GM10847 (cell line): Measurements from ENCODE around the gene GPC5.

Experiments
- POLR2A ChIP-seq: IDR thresholded peaks from 2 replicates; pipeline ENCODE4 v1.6.1; 2011; ENCODE audit not compliant: insufficient read length; ENCODE audit errors: extremely low read depth

GPC5 gene

DNA sequence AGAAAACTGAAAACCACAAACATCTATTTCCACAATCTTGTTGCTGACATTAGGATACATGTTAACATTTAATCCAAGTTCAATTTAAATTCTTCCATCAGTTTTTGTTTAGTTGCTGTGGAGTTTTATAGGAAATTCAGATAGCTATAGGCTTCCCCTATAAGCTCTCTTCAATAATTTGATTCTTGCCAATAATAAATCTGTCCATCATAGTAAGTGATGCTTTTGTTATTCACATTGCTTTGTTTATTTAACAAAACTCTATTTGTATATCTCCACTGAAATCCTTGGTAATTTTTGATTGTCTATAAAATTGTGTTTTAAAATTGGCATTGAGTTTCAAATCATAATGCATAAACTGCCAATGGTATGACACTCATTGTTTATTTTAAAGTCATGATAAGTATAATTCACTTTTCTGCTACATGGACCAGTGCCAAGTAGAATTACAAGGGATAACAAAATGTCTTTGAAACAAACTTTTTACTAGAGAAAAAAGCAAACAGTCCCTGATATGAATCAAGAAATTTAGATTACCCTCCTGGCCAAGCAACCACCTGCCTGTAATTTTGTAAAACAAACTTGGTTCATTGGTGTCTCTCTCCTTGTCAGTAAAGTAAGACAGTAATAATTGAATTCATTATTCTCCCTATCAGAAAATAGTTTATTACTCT lies 1250.9 kb downstream of the GPC5 start:
- no peak for TF ChIP-seq POLR2A

DNA sequence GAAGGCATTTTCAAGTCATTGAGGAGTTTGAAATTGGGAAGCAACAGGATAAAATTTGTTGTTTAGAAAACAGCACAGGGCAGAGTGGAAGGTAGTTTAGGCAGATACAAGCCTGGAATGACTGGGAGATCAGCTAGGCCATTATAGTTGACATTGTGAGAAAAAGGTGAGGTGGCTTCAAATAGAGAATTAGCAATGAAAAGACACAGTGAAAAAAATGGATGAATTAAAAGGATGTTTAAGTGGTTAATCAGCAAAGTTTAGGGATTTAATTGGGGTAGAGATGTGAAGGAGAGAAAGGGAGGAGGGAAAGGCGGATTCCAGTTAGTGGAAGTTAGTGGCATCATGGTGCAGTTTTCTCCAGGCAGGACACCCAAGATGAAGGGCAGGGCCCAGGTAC lies 1257.7 kb downstream of the GPC5 start:
- TF ChIP-seq POLR2A: no peak

- TF ChIP-seq POLR2A: no peak
Observed at GRCh38 chr13:92656648-92657047, 1258.2 kb downstream of the GPC5 start.

DNA sequence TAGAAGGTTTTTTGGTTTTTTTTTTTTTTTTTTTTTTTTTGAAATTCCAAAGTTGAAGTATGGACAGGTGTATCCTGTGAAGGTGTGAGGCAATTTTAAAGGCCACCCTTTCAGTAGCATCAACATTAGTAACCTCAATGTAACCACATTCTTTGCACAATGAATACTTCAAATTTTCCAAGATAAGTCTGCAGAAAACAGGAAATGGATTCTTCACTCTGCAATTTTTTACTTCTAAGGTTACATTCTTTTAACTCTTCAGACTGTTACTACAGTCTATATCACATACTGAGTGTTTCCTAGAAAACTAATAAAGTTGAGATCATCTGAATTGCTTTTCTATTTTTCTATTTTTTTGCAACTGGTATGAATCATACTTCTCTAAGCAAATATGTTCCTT lies 1259.1 kb downstream of the GPC5 start:
- no peak for TF ChIP-seq POLR2A

- no peak for TF ChIP-seq POLR2A
Observed at GRCh38 chr13:92658293-92658692, 1259.9 kb downstream of the GPC5 start.

DNA sequence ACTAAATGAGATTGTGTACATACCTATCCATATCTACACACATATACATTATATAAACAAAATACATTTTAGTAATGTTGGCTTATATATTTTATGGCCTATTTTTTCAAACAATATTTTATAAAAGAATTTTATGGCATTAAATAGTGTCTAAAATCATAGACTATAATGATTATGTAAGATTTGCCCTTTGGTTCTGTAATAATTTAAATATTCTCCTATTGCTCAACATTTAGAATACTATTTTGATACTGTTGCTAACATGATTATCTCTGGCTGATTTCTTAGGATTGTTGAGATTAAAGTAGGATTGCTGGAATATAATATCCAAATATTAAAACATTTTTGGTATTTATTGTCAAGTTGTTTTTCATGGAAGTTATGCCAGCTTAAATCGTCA lies 1263.0 kb downstream of the GPC5 start:
- no peak for TF ChIP-seq POLR2A

- no peak for TF ChIP-seq POLR2A
Observed at GRCh38 chr13:92668157-92668556, 1269.7 kb downstream of the GPC5 start.

- TF ChIP-seq POLR2A: no peak
Observed at GRCh38 chr13:92670096-92670495, 1271.7 kb downstream of the GPC5 start.

GRCh38 chr13:92671821-92672220 lies 1273.4 kb downstream of the GPC5 start:
- TF ChIP-seq POLR2A: no peak

DNA sequence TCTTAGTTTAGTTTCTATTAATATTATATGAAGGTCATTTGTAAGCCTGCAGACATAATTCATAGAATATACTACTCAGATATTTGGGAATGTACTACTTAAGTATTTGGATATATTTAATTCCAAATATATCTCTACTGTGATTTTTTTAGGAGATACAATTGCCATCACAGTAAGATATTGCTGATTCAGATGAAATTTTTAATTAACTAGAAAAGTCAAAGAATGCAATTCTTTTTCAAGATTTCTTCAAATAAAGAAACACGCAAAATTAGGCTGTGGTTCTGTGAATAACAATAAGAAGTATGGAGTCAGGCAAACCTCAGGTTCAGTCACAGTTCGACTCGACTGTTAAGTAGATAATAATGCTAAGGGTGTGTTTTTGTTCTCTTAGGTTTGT lies 1277.8 kb downstream of the GPC5 start:
- TF ChIP-seq POLR2A: no peak

DNA sequence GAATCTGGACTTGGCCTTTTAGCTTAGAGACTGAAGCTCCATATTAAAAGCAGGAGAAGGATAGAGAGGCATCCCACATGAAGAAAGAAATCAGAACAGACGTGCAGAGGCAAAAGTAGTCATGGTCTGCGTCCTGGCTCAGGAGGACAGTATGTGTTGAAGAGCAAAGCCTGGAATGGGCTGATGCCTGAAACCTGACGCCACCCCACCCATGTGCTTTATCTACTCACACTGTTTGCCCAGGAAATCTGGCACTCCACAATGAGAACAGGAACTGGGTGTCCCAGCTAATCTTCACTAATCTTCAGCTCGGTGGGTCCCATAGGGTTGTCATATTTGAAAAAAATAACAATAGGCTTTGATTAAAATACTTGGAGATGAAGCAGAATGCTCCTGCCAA lies 1279.2 kb downstream of the GPC5 start:
- TF ChIP-seq POLR2A: no peak

DNA sequence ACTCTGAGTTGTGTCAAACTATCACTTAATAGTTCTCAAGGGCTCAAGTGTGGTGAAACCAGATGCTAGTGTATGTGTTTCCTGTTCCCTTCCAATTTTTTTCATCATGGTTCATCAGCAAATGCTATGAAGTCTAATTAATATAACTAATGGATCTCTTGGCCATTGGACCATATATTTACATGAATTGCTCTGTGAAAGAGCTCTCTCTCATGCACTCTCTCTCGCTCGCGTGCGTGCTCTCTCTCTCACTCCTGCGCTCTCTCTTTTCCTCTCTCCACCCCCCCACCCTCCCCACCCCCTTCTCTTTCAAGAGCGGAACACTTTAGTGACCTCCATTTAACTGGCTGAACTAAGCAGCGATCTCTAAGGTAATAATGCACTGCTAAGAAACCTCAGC lies 1281.2 kb downstream of the GPC5 start:
- no peak for TF ChIP-seq POLR2A

DNA sequence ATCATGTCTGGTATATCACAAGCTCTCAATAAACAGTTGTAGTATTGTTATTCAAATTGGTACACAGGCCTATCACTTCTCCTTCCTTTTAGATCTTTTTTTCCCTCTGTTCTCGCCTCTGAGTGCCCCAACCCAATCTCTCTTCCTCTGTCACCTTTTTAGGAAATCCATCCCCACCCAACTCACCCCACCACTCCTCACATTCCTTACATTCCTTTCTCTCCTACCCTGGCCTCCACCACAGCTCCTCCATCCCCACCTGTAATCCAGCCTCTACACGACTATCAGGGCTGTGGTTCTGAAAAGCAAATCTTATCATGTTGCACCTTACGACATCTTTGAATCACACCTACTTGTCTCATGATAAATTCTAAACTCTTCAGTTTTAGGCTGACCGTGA lies 1282.8 kb downstream of the GPC5 start:
- TF ChIP-seq POLR2A: no peak

DNA sequence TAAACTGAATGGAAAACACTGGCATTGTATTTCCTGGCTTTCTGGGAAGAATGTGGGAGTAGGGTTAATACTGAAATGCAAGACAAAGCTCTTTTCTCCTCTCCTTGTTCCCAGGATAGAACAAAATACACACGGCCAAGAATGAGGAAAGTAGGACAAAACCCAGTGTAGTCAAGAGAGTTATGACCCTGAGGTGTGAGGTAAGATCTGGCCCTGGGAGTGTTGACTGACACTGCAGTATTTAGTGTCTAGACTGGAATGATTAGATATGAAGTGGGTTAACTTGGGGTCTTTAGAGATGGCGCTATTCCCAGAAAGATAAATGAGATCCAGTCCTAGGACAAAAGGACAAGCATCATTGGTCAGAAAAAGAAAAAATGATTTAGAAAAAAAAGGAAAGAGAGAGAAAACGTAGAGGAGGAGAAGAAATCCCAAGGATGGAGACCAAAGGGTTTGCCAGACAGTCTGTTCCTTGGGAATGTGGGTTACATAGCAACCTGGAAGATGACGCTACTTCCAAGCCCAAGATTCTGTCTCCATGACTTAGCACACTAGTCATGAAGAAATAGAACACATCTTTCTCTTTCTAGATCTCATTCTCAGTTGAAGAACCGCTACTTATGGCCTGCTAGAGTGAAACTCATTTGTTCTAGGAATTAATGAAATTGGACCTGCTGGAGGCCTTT lies 1284.6 kb downstream of the GPC5 start:
- no peak for TF ChIP-seq POLR2A

GRCh38 chr13:92694047-92694446 lies 1295.6 kb downstream of the GPC5 start:
- no peak for TF ChIP-seq POLR2A

DNA sequence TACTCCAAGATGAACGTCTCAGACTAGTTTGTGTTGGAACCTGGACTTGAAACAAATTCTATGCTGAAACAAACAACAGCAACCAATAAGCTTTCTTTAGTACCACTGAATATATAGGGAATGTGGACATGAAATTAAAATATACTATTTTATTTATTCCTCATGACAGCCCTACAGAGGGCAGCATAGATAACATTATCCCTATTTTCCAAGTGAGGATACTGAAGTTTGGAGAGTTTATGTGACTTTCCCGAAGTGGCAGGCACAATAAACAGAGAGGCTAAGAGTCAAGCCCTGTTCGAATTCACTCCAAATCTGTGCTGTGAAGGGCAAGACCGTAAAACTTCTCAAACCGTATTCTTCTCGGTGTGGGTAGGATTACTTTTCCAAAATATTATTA lies 1318.3 kb downstream of the GPC5 start:
- TF ChIP-seq POLR2A: no peak

DNA sequence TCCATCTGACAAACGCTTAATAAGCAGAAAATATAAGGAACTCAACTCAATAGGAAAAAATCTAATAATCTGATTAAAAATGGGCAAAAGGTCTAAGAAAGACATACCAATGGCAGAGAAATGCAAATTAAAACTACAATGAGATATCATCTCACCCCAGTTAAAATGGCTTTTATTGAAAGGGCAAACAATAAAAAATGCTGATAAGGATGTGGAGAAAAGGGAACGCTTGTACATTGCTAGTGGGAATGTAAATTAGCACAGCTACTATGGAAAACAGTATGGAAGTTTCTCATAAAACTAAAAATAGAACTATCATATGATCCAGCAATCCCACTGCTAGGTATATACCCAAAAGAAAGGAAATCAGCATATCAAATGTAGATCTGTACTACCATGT lies 1319.4 kb downstream of the GPC5 start:
- TF ChIP-seq POLR2A: no peak
